Gastroesophageal sphincter (tissue), 3 donors: ENCODE results near the gene SFTPB.

Source experiments
- EP300 ChIP-seq: sonication (generic); formaldehyde crosslinking; IDR thresholded peaks from one replicate; pipeline ENCODE4 v1.6.1; 2017; ENCODE audit warnings: antibody characterized with exemption, mild to moderate bottlenecking
- POLR2A ChIP-seq, 2 donors: fragments of 450-650 bp; IDR thresholded peaks; one replicate each; pipeline ENCODE4 v1.6.1; 2017; ENCODE audit warnings: antibody characterized with exemption in 2 of 2, mild to moderate bottlenecking in 2 of 2, moderate library complexity in 1 of 2
- POLR2AphosphoS5 ChIP-seq: sonication (generic); formaldehyde crosslinking; IDR thresholded peaks from one replicate; pipeline ENCODE4 v1.6.1; 2017; ENCODE audit warnings: antibody characterized with exemption
- TF ChIP-seq, protein P1 (sequence below), 4 experiments: fragments of 200-600 bp in 2 of 4; fragments of 450-650 bp in 2 of 4; sonication (generic) in 1 of 4; IDR thresholded peaks; one replicate each; pipeline ENCODE4 v1.5.1; 2017 to 2019; ENCODE audit warnings: antibody characterized with exemption in 4 of 4, mild to moderate bottlenecking in 2 of 4, moderate library complexity in 2 of 4

DNA sequence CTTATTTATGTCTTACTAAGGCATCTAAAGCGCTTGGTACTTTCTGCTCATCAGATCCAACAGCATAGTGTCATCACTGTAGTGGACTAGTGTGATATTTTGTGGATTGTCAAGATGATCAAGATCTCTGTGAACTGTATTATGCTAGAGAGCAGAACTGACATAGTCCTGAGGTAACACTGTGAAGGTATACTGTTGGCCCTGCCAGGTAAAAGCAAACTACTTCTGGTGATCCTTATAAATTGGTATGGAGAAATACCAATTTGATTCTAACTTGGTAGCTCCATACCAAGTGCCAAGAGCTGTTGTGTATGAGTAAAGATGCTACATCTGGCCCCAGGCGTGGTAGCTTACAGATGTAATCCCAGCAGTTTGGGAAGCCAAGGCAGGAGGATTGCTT lies 15.9 kb downstream of the SFTPB start:
- TF ChIP-seq, protein P1, sequence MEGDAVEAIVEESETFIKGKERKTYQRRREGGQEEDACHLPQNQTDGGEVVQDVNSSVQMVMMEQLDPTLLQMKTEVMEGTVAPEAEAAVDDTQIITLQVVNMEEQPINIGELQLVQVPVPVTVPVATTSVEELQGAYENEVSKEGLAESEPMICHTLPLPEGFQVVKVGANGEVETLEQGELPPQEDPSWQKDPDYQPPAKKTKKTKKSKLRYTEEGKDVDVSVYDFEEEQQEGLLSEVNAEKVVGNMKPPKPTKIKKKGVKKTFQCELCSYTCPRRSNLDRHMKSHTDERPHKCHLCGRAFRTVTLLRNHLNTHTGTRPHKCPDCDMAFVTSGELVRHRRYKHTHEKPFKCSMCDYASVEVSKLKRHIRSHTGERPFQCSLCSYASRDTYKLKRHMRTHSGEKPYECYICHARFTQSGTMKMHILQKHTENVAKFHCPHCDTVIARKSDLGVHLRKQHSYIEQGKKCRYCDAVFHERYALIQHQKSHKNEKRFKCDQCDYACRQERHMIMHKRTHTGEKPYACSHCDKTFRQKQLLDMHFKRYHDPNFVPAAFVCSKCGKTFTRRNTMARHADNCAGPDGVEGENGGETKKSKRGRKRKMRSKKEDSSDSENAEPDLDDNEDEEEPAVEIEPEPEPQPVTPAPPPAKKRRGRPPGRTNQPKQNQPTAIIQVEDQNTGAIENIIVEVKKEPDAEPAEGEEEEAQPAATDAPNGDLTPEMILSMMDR (IDR thresholded peaks at IDR 0.05), result no peak
- no peak for TF ChIP-seq POLR2A (IDR thresholded peaks at IDR 0.05)
- TF ChIP-seq POLR2AphosphoS5, result no peak
- TF ChIP-seq EP300, result no peak
